Pancreas (tissue), 10 donors: ENCODE results near the gene FASN. TPM values are rescaled to one million over a fixed set of nuclear protein-coding genes. Genes with fewer than 3 reads are reported as not detected.

Source experiments
- ATAC-seq, 4 donors: fragments of 200-7000 bp; cut with Tn5 transposase; one replicate each; pipeline versions ENCODE4 v1.8.0 to v1.9.1; 2020; ENCODE audit warnings: mild to moderate bottlenecking in 4 of 4, moderate library complexity in 4 of 4
- DNase-seq, 6 donors: peaks; one replicate each; pipeline ENCODE4 v3.0.0-alpha.2; 2020
- FAIRE-seq: peaks from 2 replicates; lab custom pipeline; 2012; peaks lifted over from hg19 to GRCh38; lab: Jason Lieb, UNC
- H3K27ac ChIP-seq, 4 donors: fragments of 200-600 bp; sonication (generic); 1 replicate in 3 of 4; 2 replicates in 1 of 4; pipeline versions ENCODE4 v1.5.0 to v1.8.0; 2020
- H3K27me3 ChIP-seq, 4 donors: fragments of 200-600 bp; one replicate each; pipeline ENCODE4 v1.8.0; 2021
- H3K36me3 ChIP-seq, 3 donors: fragments of 200-600 bp; sonication (generic) in 1 of 3; one replicate each; pipeline versions ENCODE4 v1.5.0 to v1.8.0; 2020 to 2021
- H3K4me1 ChIP-seq, 3 donors: fragments of 200-600 bp; one replicate each; pipeline ENCODE4 v1.8.0; 2021
- H3K4me3 ChIP-seq, 4 donors: fragments of 200-600 bp; sonication (generic) in 2 of 4; one replicate each; pipeline versions ENCODE4 v1.5.0 to v1.8.0; 2020 to 2021
- H3K9me3 ChIP-seq, 4 donors: fragments of 200-600 bp; one replicate each; pipeline ENCODE4 v1.8.0; 2021
- CTCF ChIP-seq, 4 donors: fragments of 200-600 bp; sonication (generic) in 3 of 4; IDR thresholded peaks; one replicate each; pipeline versions ENCODE4 v1.5.0 to v1.8.0; 2021; ENCODE audit warnings: antibody characterized with exemption in 4 of 4
- WGBS, 2 donors: extraction: QIAGEN DNeasy Blood & Tissue Kit; methylation state at CpG; one replicate each; pipeline ENCODE4 v1.1.7; 2013; 5-methylcytosine and 5-hydroxymethylcytosine counted together
- intact Hi-C, 3 donors: fragments of 100-400 bp; cut with DNase I; formaldehyde crosslinking; loops; one replicate each; pipeline versions ENCODE4 v1.11.1 to v1.14.2; 2022
- polyA plus RNA-seq, 2 donors: library from polyadenylated mRNA; stranded (reverse); fragments of 200-250 nt; gene quantifications; one replicate each; pipeline ENCODE4 v1.2.3, GENCODE V29; 2013
- total RNA-seq, 6 donors: library from RNA; stranded (reverse); fragmentation: NEBNext Ultra II Directional in 4 of 6; extraction: Animal tissue kit (Norgen Biotek cat#: 25700) in 4 of 6; gene quantifications; one replicate each; pipeline versions ENCODE4 v1.2.1 to v1.2.4, GENCODE V29; 2021 to 2023
- donor health status: healthy with polysubstance abuse.
- donor health status: DM: no; HTN: no; CAD: no; lungs with moderate emphysema.
- donor health status: DM: no; HTN: no; CAD: no.
- donor health status: control.
- donor health status: control.
- donor health status: Bipolar disorder and iron deficiency.
- donor health status: DM: yes; HTN: yes; CAD: no.
- donor health status: DM: no; HTN: no; CAD: no.
- donor health status: DM: no; HTN: no; CAD: no.
- donor health status: DM: yes; HTN: yes; CAD: no.

The FASN gene
- total and polyA plus RNA-seq, 8 donors, result 12.4 to 69.4 (median 31.7) TPM

- H3K27ac ChIP-seq, result peak overlapping the region in 2 of 4 donors; percentile 7 to 19
- FAIRE-seq (no peak), DNase-seq (no peak), ATAC-seq (peak in 3 of 4 donors; percentile 40 to 63 (median 54))
- intact Hi-C loops, result no loop called here
- no peak overlapping the region for H3K4me3 ChIP-seq
- no peaks in the 10 kb centered on the region for H3K9me3 ChIP-seq
- peaks cover 0 to 6% (median 4%) of the 10 kb centered on the region in 3 donors for H3K4me1 ChIP-seq
- no peaks in the 10 kb centered on the region for H3K27me3 ChIP-seq
- 62 to 65% methylated on average over 3 of the region's 3 CpGs for WGBS, 2 donors
- no peaks in the 10 kb centered on the region for H3K36me3 ChIP-seq
- no peak for TF ChIP-seq CTCF (IDR thresholded peaks at IDR 0.05)
Observed at GRCh38 chr17:82110298-82110697, 12.3 kb upstream of the FASN start.

GRCh38 chr17:82108961-82109475 is 11.0 kb upstream of the FASN start:
- H3K27ac ChIP-seq, result no peak overlapping the region
- peaks cover 0 to 6% (median 4%) of the 10 kb centered on the region in 3 donors for H3K4me1 ChIP-seq
- H3K4me3 ChIP-seq, result no peak overlapping the region
- ATAC-seq (no peak), DNase-seq (peak in 1 of 6 donors; percentile 49), FAIRE-seq (no peak)
- TF ChIP-seq CTCF (IDR thresholded peaks at IDR 0.05), result no peak
- no peaks in the 10 kb centered on the region for H3K36me3 ChIP-seq
- H3K9me3 ChIP-seq, result no peaks in the 10 kb centered on the region
- H3K27me3 ChIP-seq, result no peaks in the 10 kb centered on the region
- 94 to 97% methylated on average over 14 of the region's 14 CpGs for WGBS, 2 donors
- intact Hi-C loops, result no loop called here

- Histone ChIP-seq H3K4me1 (peaks cover 4 to 6% (median 4%) of the 10 kb centered on the region in 3 donors), H3K27ac (no peak overlapping the region), H3K9me3 (no peaks in the 10 kb centered on the region), H3K36me3 (no peaks in the 10 kb centered on the region), H3K27me3 (no peaks in the 10 kb centered on the region), H3K4me3 (no peak overlapping the region)
- FAIRE-seq, result no peak
- intact Hi-C loops, result no loop called here
- DNase-seq, result no peak
- no peak for TF ChIP-seq CTCF (IDR thresholded peaks at IDR 0.05)
- 90 to 91% methylated on average over 19 of the region's 19 CpGs for WGBS, 2 donors
- no peak for ATAC-seq
Observed at GRCh38 chr17:82108496-82108945, 10.5 kb upstream of the FASN start.

- WGBS, 2 donors, result 88 to 90% methylated on average over 14 of the region's 14 CpGs
- no peak overlapping the region for H3K4me3 ChIP-seq
- H3K9me3 ChIP-seq, result no peaks in the 10 kb centered on the region
- FAIRE-seq, result no peak
- peak in 3 of 6 donors; percentile 27 to 67 (median 47) for DNase-seq
- ATAC-seq, result no peak
- no peak overlapping the region for H3K27ac ChIP-seq
- H3K4me1 ChIP-seq, result peaks cover 4 to 6% (median 4%) of the 10 kb centered on the region in 3 donors
- no peaks in the 10 kb centered on the region for H3K27me3 ChIP-seq
- TF ChIP-seq CTCF (IDR thresholded peaks at IDR 0.05), result no peak
- intact Hi-C loops, result no loop called here
- H3K36me3 ChIP-seq, result no peaks in the 10 kb centered on the region
Observed at GRCh38 chr17:82108038-82108437, 10.0 kb upstream of the FASN start.

- Histone ChIP-seq H3K36me3 (no peaks in the 10 kb centered on the region), H3K9me3 (no peaks in the 10 kb centered on the region), H3K4me1 (peaks cover 4 to 6% (median 4%) of the 10 kb centered on the region in 3 donors), H3K27me3 (no peaks in the 10 kb centered on the region), H3K4me3 (no peak overlapping the region), H3K27ac (peak overlapping the region in 1 of 4 donors; percentile 68)
- DNase-seq (peak in 3 of 6 donors; percentile 25 to 76 (median 53)), ATAC-seq (peak in 1 of 4 donors; percentile 7), FAIRE-seq (no peak)
- no peak for TF ChIP-seq CTCF (IDR thresholded peaks at IDR 0.05)
- 82 to 86% methylated on average over 24 of the region's 24 CpGs for WGBS, 2 donors
- intact Hi-C loops, result no loop called here
Observed at GRCh38 chr17:82107341-82107860, 9.4 kb upstream of the FASN start.
